ENCODE results near the gene TMEM212. TPM values are rescaled to one million over a fixed set of nuclear protein-coding genes. Genes with fewer than 3 reads are reported as not detected.

The TMEM212 gene
- polyA plus RNA-seq, 2 of the 4 experiments (the other 2 are of a cell fraction), result not detected

DNA sequence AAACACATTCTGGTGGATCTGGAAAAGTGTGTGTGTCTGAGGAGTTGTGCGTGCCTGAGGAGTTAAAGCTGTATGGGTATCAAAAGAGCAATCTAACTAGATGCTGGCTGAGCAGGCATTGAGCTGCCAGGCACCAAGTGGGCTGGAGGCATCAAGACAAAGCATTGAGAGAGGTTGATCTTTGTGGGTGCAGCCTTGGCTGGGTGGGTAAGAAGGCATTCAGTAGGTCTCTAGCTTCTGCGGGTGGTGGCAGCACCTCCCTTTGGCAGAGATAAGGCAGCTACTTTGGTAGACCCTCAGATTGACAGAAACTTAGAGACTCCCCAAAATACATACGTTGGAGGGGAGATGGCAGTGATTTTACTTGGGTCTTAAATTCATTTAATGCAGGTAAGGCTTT, 15.8 kb upstream of the TMEM212 start:
- DNase-seq (ENCODE audit: low read depth in 1 of 2, low spot score in 1 of 2) (no peak), FAIRE-seq (no peak), ATAC-seq (no peak)
- CTCF ChIA-PET, result interaction anchor here (0.6 to 4.8 kb wide), 3 partner anchors 55 to 625 kb away, joined by 3 to 24 read pairs (median 3); no protein-coding TSS in a partner anchor
- WGBS (ENCODE audit: missing lambda C conversion rate), result 98% methylated on average over 3 of the region's 3 CpGs
- TF ChIP-seq NPAS2 (CRISPR knock-in tag; IDR thresholded peaks at IDR 0.05; ENCODE audit: borderline replicate concordance) (no peak), FOSL2 (IDR thresholded peaks at IDR 0.05) (no peak), FOSL2 (CRISPR knock-in tag; IDR thresholded peaks at IDR 0.05) (no peak), RARB (CRISPR knock-in tag; IDR thresholded peaks at IDR 0.05) (no peak), JUNB (IDR thresholded peaks at IDR 0.05) (no peak), CTCF (IDR thresholded peaks at IDR 0.05) (no peak), MYC (IDR thresholded peaks at IDR 0.05; ENCODE audit: borderline replicate concordance, low read length) (no peak), PBX3 (IDR thresholded peaks at IDR 0.05) (no peak), BHLHE40 (IDR thresholded peaks at IDR 0.05; ENCODE audit: low read depth, low read length) (no peak), ZFP36 (IDR thresholded peaks at IDR 0.05; ENCODE audit: borderline replicate concordance, partially characterized antibody) (no peak), ZC3H11A (IDR thresholded peaks at IDR 0.05) (no peak), CHD4 (IDR thresholded peaks at IDR 0.05; ENCODE audit: borderline replicate concordance) (no peak), SMC3 (IDR thresholded peaks at IDR 0.05) (no peak), CEBPB (IDR thresholded peaks at IDR 0.05) (no peak), GATA3 (IDR thresholded peaks at IDR 0.05; ENCODE audit: borderline replicate concordance) (no peak), NR3C1 (IDR thresholded peaks at IDR 0.05) (no peak), RFX5 (IDR thresholded peaks at IDR 0.05) (no peak), SREBF2 (IDR thresholded peaks at IDR 0.05) (no peak)
- TF ChIP-seq, protein P1, sequence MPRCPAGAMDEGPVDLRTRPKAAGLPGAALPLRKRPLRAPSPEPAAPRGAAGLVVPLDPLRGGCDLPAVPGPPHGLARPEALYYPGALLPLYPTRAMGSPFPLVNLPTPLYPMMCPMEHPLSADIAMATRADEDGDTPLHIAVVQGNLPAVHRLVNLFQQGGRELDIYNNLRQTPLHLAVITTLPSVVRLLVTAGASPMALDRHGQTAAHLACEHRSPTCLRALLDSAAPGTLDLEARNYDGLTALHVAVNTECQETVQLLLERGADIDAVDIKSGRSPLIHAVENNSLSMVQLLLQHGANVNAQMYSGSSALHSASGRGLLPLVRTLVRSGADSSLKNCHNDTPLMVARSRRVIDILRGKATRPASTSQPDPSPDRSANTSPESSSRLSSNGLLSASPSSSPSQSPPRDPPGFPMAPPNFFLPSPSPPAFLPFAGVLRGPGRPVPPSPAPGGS (IDR thresholded peaks at IDR 0.05), result no peak
- TF ChIP-seq, protein P2, sequence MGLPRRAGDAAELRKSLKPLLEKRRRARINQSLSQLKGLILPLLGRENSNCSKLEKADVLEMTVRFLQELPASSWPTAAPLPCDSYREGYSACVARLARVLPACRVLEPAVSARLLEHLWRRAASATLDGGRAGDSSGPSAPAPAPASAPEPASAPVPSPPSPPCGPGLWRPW (IDR thresholded peaks at IDR 0.05), result no peak
- Histone ChIP-seq H3K4me2 (no peak overlapping the region), H3K9me3 (no peaks in the 10 kb centered on the region), H3K4me1 (peaks cover 65% of the 10 kb centered on the region), H3K4me3 (no peak overlapping the region), H3K27ac (peak overlapping the region in 1 of 2 experiments; percentile 64; a peak in 3 of 6 replicates)
- POLR2A ChIA-PET, result no interaction called here

GRCh38 chr3:171827836-171828458, 15.2 kb upstream of the TMEM212 start:
- TF ChIP-seq RNF2 (IDR thresholded peaks at IDR 0.05; ENCODE audit: borderline replicate concordance, low read depth) (no peak), CBX8 (IDR thresholded peaks at IDR 0.05) (no peak), NPAS2 (CRISPR knock-in tag; IDR thresholded peaks at IDR 0.05; ENCODE audit: borderline replicate concordance) (no peak), FOSL2 (IDR thresholded peaks at IDR 0.05) (no peak), FOSL2 (CRISPR knock-in tag; IDR thresholded peaks at IDR 0.05) (no peak), EHF (CRISPR knock-in tag; IDR thresholded peaks at IDR 0.05) (no peak), RAD21 (conservative IDR thresholded peaks at IDR 0.05 in 1 of 2, IDR thresholded peaks at IDR 0.05 in 1 of 2) (no peak), POLR2AphosphoS2 (conservative IDR thresholded peaks at IDR 0.05; ENCODE audit: low read length) (no peak), GATA3 (IDR thresholded peaks at IDR 0.05; ENCODE audit: borderline replicate concordance) (no peak), RFX5 (IDR thresholded peaks at IDR 0.05) (no peak), MAZ (IDR thresholded peaks at IDR 0.05; ENCODE audit: borderline replicate concordance, low read depth, low read length) (no peak), TP53 (CRISPR knock-in tag; IDR thresholded peaks at IDR 0.05) (no peak)
- TF ChIP-seq, protein P1 (IDR thresholded peaks at IDR 0.05), result no peak
- CTCF ChIA-PET, result interaction anchor here (1.0 to 4.8 kb wide), 5 partner anchors 18 to 183 kb away, joined by 3 to 24 read pairs (median 11); partner anchors contain the start of gene PLD1
- ATAC-seq (no peak), DNase-seq (ENCODE audit: low read depth in 1 of 2, low spot score in 1 of 2) (no peak), FAIRE-seq (no peak)
- WGBS (ENCODE audit: missing lambda C conversion rate), result 87% methylated on average over 10 of the region's 10 CpGs
- no peak overlapping the region for H3K4me3 ChIP-seq
- POLR2A ChIA-PET, result interaction anchor here (1.2 kb wide), 1 partner anchor 18 kb away, joined by 6 read pairs; the partner anchor contains the start of gene PLD1
- no peak overlapping the region for H3K4me2 ChIP-seq
- no peaks in the 10 kb centered on the region for H3K9me3 ChIP-seq
- H3K4me1 ChIP-seq, result peaks cover 61% of the 10 kb centered on the region
- peak overlapping the region in 1 of 2 experiments; percentile 64; a peak in 2 of 6 replicates for H3K27ac ChIP-seq

Data from A549 (cell line).